SU-DHL-6 (cell line): ENCODE results near the gene HECW1.

Experiments used
- H2AFZ ChIP-seq: fragments of 200-600 bp; sonication (generic); 2 replicates; pipeline ENCODE4 v1.6.1; 2014; ENCODE audit warnings: low read depth, mild to moderate bottlenecking, moderate library complexity, mixed read lengths, antibody characterized with exemption, low read length; ENCODE audit not compliant: severe bottlenecking
- H3F3A ChIP-seq: fragments of 200-600 bp; shearing (Covaris generic); 2 replicates; pipeline ENCODE4 v1.6.0; 2016; ENCODE audit warnings: antibody characterized with exemption, mild to moderate bottlenecking; ENCODE audit not compliant: insufficient read depth
- H3K27ac ChIP-seq: fragments of 200-600 bp; sonication (generic); 2 replicates; pipeline ENCODE4 v1.5.1; 2016; ENCODE audit warnings: low read depth, mild to moderate bottlenecking, low read length, moderate library complexity, mixed read lengths
- H3K27me3 ChIP-seq: fragments of 200-600 bp; sonication (generic), shearing (Covaris generic); 2 replicates; pipeline ENCODE4 v1.6.0; 2014; ENCODE audit warnings: mild to moderate bottlenecking, low read length
- H3K36me3 ChIP-seq: fragments of 200-600 bp; sonication (generic); 2 replicates; pipeline ENCODE4 v1.6.1; 2014; ENCODE audit warnings: mild to moderate bottlenecking, low read length, mixed read lengths
- H3K4me2 ChIP-seq: fragments of 300-600, 200-600 bp; shearing (Covaris generic), sonication (generic); 2 replicates; pipeline ENCODE4 v1.6.0; 2014; ENCODE audit warnings: low read length, low read depth, mild to moderate bottlenecking; ENCODE audit not compliant: poor library complexity, severe bottlenecking
- H3K4me3 ChIP-seq: fragments of 200-600 bp; sonication (generic); 2 replicates; pipeline ENCODE4 v1.5.1; 2014; ENCODE audit warnings: antibody characterized with exemption, low read length, mild to moderate bottlenecking, mixed read lengths; ENCODE audit not compliant: insufficient read depth, poor library complexity, severe bottlenecking
- H3K79me2 ChIP-seq: fragments of 200-600 bp; sonication (generic); 2 replicates; pipeline ENCODE4 v1.6.1; 2014; ENCODE audit warnings: mild to moderate bottlenecking, low read length, moderate library complexity; ENCODE audit not compliant: insufficient read depth
- H3K9ac ChIP-seq: fragments of 200-600 bp; sonication (generic); 2 replicates; pipeline ENCODE4 v1.7.0; 2014; ENCODE audit warnings: mild to moderate bottlenecking, low read length
- H3K9me2 ChIP-seq: fragments of 200-600 bp; sonication (generic); replicated peaks from 2 replicates; pipeline ENCODE4 v1.6.1; 2014; ENCODE audit warnings: low read length; ENCODE audit not compliant: insufficient read depth
- H3K9me3 ChIP-seq: fragments of 200-600 bp; sonication (generic); 2 replicates; pipeline ENCODE4 v1.6.1; 2014; ENCODE audit warnings: low read length, mixed read lengths; ENCODE audit not compliant: insufficient read depth
- H4K20me1 ChIP-seq: fragments of 200-600 bp; sonication (generic); 2 replicates; pipeline ENCODE4 v1.6.1; 2014; ENCODE audit warnings: low read depth, mild to moderate bottlenecking, antibody characterized with exemption, low read length, moderate library complexity, mixed read lengths
- CTCF ChIP-seq: fragments of 200-600 bp; sonication (generic); IDR thresholded peaks from one replicate; pipeline ENCODE4 v1.5.1; 2017; ENCODE audit warnings: antibody characterized with exemption, mild to moderate bottlenecking, low read length, moderate library complexity; ENCODE audit not compliant: insufficient read depth, poor library complexity, severe bottlenecking
- EZH2phosphoT487 ChIP-seq: fragments of 200-600 bp; sonication (generic), shearing (Covaris generic); conservative IDR thresholded peaks from 2 replicates; pipeline ENCODE4 v1.6.1; 2018; ENCODE audit warnings: mild to moderate bottlenecking, antibody characterized with exemption, low read length, moderate library complexity, mixed read lengths

Gene HECW1

GRCh38 chr7:43119371-43120075, 7.1 kb downstream of the HECW1 start:
- Histone ChIP-seq H3K27me3 (0 out of 2 replicates have a peak, but pooled peaks cover 2% of the 10 kb centered on the region), H2AFZ (no peak overlapping the region), H3K4me2 (no peak overlapping the region), H3K36me3 (no peaks in the 10 kb centered on the region), H3K9me3 (no peaks in the 10 kb centered on the region), H3K27ac (no peak overlapping the region), H4K20me1 (no peaks in the 10 kb centered on the region), H3F3A (no peaks in the 10 kb centered on the region), H3K79me2 (no peaks in the 10 kb centered on the region), H3K9me2 (no peaks in the 10 kb centered on the region), H3K9ac (no peak overlapping the region), H3K4me3 (no peak overlapping the region)
- TF ChIP-seq CTCF (no peak), EZH2phosphoT487 (no peak)

DNA sequence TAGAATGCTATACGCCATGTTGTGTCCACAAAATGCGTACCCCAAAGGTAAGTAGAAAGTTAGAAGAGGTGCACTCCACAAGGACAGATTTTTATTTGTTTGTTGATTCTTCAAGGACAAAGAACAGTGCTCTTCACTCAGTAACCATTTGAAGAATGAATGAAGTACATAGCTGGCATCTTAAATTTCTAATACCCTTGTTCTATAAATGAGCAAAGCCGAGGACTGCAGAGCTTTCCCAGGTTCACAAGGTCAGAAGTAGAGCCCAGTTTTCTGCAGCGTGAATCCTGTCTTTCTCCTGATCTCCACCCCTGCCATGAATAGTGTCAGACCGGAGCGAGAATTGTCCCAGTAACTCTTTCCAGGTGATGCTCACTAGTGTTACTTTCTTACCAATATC, 9.5 kb downstream of the HECW1 start:
- TF ChIP-seq EZH2phosphoT487 (no peak), CTCF (no peak)
- no peak overlapping the region for H3K9ac ChIP-seq
- H3K79me2 ChIP-seq = no peaks in the 10 kb centered on the region
- no peak overlapping the region for H3K4me2 ChIP-seq
- H3K9me2 ChIP-seq = no peaks in the 10 kb centered on the region
- no peak overlapping the region for H3K27ac ChIP-seq
- H3K9me3 ChIP-seq = no peaks in the 10 kb centered on the region
- H3F3A ChIP-seq = no peaks in the 10 kb centered on the region
- no peaks in the 10 kb centered on the region for H4K20me1 ChIP-seq
- H3K27me3 ChIP-seq = 0 out of 2 replicates have a peak, but pooled peaks cover 2% of the 10 kb centered on the region
- no peaks in the 10 kb centered on the region for H3K36me3 ChIP-seq
- no peak overlapping the region for H2AFZ ChIP-seq
- no peak overlapping the region for H3K4me3 ChIP-seq

GRCh38 chr7:43123457-43123856, 11.0 kb downstream of the HECW1 start:
- Histone ChIP-seq H3K36me3 (no peaks in the 10 kb centered on the region), H4K20me1 (no peaks in the 10 kb centered on the region), H3K9ac (no peak overlapping the region), H3K4me2 (no peak overlapping the region), H2AFZ (no peak overlapping the region), H3K9me2 (no peaks in the 10 kb centered on the region), H3K27ac (no peak overlapping the region), H3K79me2 (no peaks in the 10 kb centered on the region), H3K9me3 (no peaks in the 10 kb centered on the region), H3K4me3 (no peak overlapping the region), H3K27me3 (0 out of 2 replicates have a peak, but pooled peaks cover 2% of the 10 kb centered on the region), H3F3A (no peaks in the 10 kb centered on the region)
- TF ChIP-seq EZH2phosphoT487 (no peak), CTCF (no peak)
